Neural progenitor cell (in vitro differentiated cells): ENCODE measurements around the gene COL19A1.

Experiments
- CTCF ChIP-seq: fragments of 200-600 bp; sonication (generic); IDR thresholded peaks from 2 replicates; pipeline ENCODE4 v1.5.1; 2017; ENCODE audit warnings: antibody characterized with exemption, mild to moderate bottlenecking
- EZH2 ChIP-seq: fragments of 200-600 bp; sonication (generic); IDR thresholded peaks from 2 replicates; pipeline ENCODE4 v1.6.1; 2017; ENCODE audit warnings: antibody characterized with exemption, mild to moderate bottlenecking, moderate library complexity
- EZH2phosphoT487 ChIP-seq: fragments of 200-600 bp; sonication (generic); IDR thresholded peaks from 2 replicates; pipeline ENCODE4 v1.6.1; 2017; ENCODE audit warnings: antibody characterized with exemption

- TF ChIP-seq CTCF (no peak), EZH2phosphoT487 (no peak), EZH2 (no peak)
These were observed 207.3 kb downstream of the COL19A1 start for GRCh38 chr6:70073637-70074036.
